Body of pancreas (tissue), 4 donors: Measurements from ENCODE around the gene ATG10. TPM values are rescaled to one million over a fixed set of nuclear protein-coding genes. Genes with fewer than 3 reads are reported as not detected.
"Not testable (repeated sequence)": the region's sequence is repeated elsewhere in the genome, so short reads cannot be mapped to it uniquely, and the experiment has no call there.

Experiments used
- ATAC-seq: fragments of 150-250 bp; one replicate; pipeline ENCODE4 v1.9.1; 2016
- DNase-seq, 4 donors: peaks; one replicate each; pipeline ENCODE4 v3.0.0-alpha.2; 2019
- H3K27ac ChIP-seq, 4 donors: fragments of 200-600 bp; sonication (generic); 1 replicate in 3 of 4; 2 replicates in 1 of 4; pipeline versions ENCODE4 v1.5.1 to v1.6.1; 2016 to 2019; ENCODE audit warnings: mild to moderate bottlenecking in 1 of 4, mixed read lengths in 1 of 4, moderate library complexity in 1 of 4
- H3K27me3 ChIP-seq, 2 donors: fragments of 200-600 bp; sonication (generic); one replicate each; pipeline ENCODE4 v1.6.0; 2016; ENCODE audit warnings: mild to moderate bottlenecking in 1 of 2
- H3K36me3 ChIP-seq, 2 donors: fragments of 200-600 bp; sonication (generic); replicated peaks in 1 of 2; 2 replicates each; pipeline ENCODE4 v1.5.1; 2016; ENCODE audit warnings: low read depth in 2 of 2; ENCODE audit not compliant: insufficient read depth in 1 of 2
- H3K4me1 ChIP-seq: fragments of 200-600 bp; sonication (generic); one replicate; pipeline ENCODE4 v1.6.0; 2016
- H3K4me3 ChIP-seq, 2 donors: fragments of 200-600 bp; sonication (generic); 1 replicate in 1 of 2; 2 replicates in 1 of 2; pipeline ENCODE4 v1.5.1; 2016 to 2019
- H3K9me3 ChIP-seq, 3 donors: fragments of 200-600 bp; sonication (generic); 1 replicate in 2 of 3; 2 replicates in 1 of 3; pipeline ENCODE4 v1.5.1; 2016
- POLR2A ChIP-seq, 3 donors: fragments of 450-650 bp; IDR thresholded peaks; one replicate each; pipeline ENCODE4 v1.6.1; 2016; ENCODE audit warnings: antibody characterized with exemption in 3 of 3, mild to moderate bottlenecking in 2 of 3
- WGBS, 2 donors: methylation state at CpG; one replicate each; pipeline ENCODE4 v1.1.5; 2017; 5-methylcytosine and 5-hydroxymethylcytosine counted together
- intact Hi-C: fragments of 100-400 bp; cut with DNase I; formaldehyde crosslinking; loops from one replicate; pipeline ENCODE4 v1.15.1; 2023
- total RNA-seq, 2 donors: library from RNA; depleted of rRNA; stranded (reverse); fragments of >200 nt; gene quantifications; one replicate each; pipeline ENCODE4 v1.1.0, GENCODE V29; 2016
- TF ChIP-seq, protein P1 (sequence below), 7 experiments: fragments of 450-650 bp in 4 of 7; fragments of 200-600 bp in 3 of 7; sonication (generic) in 3 of 7; IDR thresholded peaks; one replicate each; pipeline ENCODE4 v1.5.1; 2016 to 2019; ENCODE audit warnings: antibody characterized with exemption in 7 of 7

ATG10 gene
- total RNA-seq, 2 donors from 2014 or later, result 2.9 to 4.6 TPM

DNA sequence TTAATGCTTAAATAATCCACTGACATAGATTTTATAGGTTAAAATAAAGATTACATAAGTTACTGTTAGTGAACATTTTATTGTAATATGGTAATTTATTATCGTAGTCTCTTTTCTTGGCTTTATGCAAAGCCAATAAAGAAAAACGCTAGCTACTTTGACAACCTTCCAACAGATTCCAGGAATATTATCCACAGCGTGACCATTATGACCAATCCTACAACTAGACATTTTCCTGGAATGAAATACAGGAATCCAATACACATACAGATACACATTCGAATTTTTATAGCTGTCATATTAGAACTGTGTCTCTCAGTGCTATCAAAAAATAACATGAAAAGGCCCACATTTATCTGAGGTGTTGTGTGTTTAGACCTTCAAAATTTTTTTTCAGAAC is 293.2 kb downstream of the ATG10 start:
- H3K9me3 ChIP-seq, result no peaks in the 10 kb centered on the region
- WGBS, 2 donors, result 55 to 72% methylated on average over 4 of the region's 4 CpGs
- DNase-seq (no peak), ATAC-seq (no peak)
- intact Hi-C loops, result no loop called here
- no peak for TF ChIP-seq POLR2A (IDR thresholded peaks at IDR 0.05)
- TF ChIP-seq, protein P1, sequence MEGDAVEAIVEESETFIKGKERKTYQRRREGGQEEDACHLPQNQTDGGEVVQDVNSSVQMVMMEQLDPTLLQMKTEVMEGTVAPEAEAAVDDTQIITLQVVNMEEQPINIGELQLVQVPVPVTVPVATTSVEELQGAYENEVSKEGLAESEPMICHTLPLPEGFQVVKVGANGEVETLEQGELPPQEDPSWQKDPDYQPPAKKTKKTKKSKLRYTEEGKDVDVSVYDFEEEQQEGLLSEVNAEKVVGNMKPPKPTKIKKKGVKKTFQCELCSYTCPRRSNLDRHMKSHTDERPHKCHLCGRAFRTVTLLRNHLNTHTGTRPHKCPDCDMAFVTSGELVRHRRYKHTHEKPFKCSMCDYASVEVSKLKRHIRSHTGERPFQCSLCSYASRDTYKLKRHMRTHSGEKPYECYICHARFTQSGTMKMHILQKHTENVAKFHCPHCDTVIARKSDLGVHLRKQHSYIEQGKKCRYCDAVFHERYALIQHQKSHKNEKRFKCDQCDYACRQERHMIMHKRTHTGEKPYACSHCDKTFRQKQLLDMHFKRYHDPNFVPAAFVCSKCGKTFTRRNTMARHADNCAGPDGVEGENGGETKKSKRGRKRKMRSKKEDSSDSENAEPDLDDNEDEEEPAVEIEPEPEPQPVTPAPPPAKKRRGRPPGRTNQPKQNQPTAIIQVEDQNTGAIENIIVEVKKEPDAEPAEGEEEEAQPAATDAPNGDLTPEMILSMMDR (IDR thresholded peaks at IDR 0.05), result no peak
- no peaks in the 10 kb centered on the region for H3K36me3 ChIP-seq
- no peaks in the 10 kb centered on the region for H3K4me1 ChIP-seq
- no peak overlapping the region for H3K27ac ChIP-seq
- H3K4me3 ChIP-seq, result no peak overlapping the region
- H3K27me3 ChIP-seq, result no peaks in the 10 kb centered on the region

DNA sequence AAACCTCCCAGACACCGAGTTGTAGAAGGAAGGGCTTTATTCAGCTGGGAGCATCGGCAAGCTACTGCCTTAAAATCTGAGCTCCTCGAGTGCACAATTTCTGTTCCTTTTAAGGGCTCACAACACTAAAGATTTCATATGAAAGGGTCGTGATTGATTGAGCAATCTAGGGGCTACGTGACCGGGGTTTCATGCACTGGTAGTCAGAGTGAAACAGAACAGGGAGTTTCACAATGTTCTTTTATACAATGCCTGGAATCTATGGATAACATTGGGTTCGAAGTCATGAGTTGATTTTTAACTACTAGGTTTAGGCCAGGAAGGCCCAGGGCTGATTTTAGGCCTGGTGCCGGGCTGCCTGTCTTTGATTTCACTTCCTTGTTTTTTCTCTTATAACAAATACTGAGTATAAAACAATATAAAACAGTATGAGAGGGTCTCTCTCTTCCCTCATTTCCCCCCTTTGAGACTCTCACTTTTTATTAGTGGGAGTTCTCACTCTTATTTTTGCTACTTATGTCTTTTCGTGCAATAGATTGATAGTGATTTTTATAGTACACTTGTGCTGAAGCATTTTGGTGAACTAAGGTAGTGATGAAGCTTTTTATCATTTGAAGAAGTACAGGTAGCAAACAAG is 295.6 kb downstream of the ATG10 start:
- ATAC-seq, H3K4me1 ChIP-seq, H3K36me3 ChIP-seq, H3K9me3 ChIP-seq, intact Hi-C loops, H3K27me3 ChIP-seq, DNase-seq, H3K27ac ChIP-seq, H3K4me3 ChIP-seq: not testable (repeated sequence)
- WGBS, 2 donors, result 89 to 99% methylated on average over 8 to 9 of the region's 9 CpGs

DNA sequence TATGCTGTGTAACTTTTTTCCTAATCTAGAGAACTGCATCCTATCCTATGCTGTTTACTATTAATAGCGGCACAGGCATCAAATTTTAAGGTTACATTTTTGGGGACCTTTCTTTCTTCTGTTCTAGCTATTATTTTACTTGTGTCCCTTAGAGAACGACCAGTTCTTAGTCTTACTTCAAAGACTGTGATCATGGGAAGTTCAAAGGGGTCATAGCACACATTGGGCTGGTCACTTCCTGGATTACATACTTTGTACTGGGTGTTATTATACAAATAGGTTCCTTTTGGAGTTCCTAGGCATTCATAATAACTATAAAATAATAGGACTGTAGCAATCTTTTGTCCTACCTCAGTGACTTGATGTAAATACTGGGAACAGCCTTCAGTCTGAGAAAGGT is 297.5 kb downstream of the ATG10 start:
- H3K27me3 ChIP-seq, H3K27ac ChIP-seq, H3K4me3 ChIP-seq, DNase-seq, H3K9me3 ChIP-seq, intact Hi-C loops, H3K36me3 ChIP-seq, ATAC-seq, H3K4me1 ChIP-seq: not testable (repeated sequence)
- 89 to 95% methylated on average over 2 of the region's 2 CpGs for WGBS, 2 donors

DNA sequence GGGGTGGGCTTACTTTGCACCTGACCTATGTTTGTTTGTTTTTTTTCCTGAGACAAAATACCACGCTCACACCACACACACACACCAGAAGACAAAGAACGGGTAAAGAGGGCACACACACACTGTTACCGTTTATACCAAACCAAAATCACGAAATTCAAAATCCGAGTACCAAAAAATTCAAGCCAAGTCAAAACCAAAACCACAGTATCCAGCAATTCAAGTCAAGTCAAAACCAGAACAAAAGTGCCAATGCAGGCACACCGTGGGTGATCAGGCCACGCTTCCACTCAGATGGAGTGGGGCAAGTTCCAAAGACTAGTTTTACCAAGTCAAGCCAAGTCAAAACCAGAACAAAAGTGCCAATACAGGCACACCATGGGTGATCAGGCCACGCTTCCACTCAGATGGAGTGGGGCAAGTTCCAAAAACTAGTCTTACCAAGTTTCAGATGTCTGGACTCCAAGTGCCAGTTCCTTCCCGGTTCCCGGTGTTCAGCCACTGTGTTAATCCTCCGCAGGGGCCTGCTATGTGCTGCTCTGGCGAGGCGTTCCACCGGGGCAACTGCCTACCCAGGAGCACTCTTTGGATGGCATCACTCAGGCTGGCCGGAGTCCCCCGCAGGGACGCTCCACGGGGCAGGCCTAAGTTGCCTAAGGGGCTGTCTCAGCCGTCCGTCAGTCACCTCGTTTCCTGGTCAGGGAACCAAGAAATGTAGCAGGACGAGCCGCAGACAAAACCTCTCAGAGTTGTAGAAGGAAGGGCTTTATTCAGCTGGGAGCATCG is 300.9 kb downstream of the ATG10 start:
- DNase-seq, H3K9me3 ChIP-seq, H3K27ac ChIP-seq, ATAC-seq, H3K4me3 ChIP-seq, intact Hi-C loops, H3K27me3 ChIP-seq: not testable (repeated sequence)
- 88 to 90% methylated on average over 20 to 24 of the region's 24 CpGs for WGBS, 2 donors
- Histone ChIP-seq H3K36me3 (peaks cover 11 to 12% of the 10 kb centered on the region in 2 donors), H3K4me1 (peaks cover 15% of the 10 kb centered on the region)

DNA sequence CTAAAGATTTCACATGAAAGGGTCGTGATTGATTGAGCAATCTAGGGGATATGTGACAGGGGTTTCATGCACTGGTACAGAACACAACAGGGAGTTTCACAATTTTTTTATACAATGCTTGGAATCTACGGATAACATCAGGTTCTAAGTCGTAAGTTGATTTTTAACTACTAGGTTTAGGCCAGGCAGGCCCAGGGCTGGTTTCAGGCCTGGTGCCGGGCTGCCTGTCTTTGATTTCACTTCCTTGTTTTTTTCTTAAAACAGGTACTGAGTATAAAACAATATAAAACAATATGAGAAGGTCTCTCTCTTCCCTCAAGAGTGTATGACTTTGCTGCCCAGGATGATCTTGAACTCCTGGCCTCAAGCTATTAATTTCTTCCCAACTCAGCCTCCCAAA is 301.6 kb downstream of the ATG10 start:
- peaks cover 11 to 12% of the 10 kb centered on the region in 2 donors for H3K36me3 ChIP-seq
- intact Hi-C loops, H3K4me3 ChIP-seq, H3K9me3 ChIP-seq, H3K27ac ChIP-seq, DNase-seq, ATAC-seq, H3K27me3 ChIP-seq: not testable (repeated sequence)
- peaks cover 15% of the 10 kb centered on the region for H3K4me1 ChIP-seq
- WGBS, 2 donors, result 77 to 89% methylated on average over 4 of the region's 4 CpGs

DNA sequence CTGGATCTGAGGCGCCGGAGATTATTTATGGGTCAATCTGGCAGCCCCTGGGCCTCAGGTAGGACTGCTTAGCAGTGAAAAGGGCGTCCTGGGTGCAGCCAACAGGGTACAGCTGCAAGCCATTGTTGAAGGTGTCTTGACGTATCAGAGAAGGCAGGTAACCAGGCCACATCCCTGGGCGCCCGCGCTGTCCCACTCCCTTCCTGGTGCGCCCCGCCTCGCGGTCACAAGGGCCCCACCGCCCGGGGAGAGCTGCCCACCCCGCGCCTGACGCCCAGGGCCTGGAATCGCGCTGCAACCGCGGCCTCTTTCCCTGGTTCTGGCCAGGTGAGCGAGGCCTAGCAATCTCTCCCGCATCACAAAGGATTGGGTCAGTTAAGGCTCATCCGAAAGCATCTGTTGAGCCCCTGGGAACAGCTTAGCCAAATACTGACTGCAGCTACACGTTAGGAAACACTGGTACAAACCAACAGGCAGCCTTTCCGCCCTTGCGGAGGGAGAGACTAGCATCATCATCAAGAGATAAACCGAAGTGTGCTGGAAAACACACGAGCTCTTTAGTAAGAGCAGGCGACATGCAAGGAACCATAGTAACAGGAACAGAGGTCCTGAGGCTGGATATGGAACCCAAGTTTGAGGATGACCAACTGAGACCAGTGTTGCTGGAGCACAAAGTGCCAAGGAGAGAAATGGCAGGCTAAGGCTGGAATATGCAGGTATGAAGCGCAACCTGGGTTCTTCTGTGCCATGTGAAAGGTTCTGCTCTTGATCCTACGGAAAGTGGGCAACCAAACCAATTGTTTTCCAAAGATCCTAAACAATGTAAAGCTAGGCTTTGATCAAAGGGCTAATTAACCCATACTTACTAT is 302.8 kb downstream of the ATG10 start:
- TF ChIP-seq, protein P1 (IDR thresholded peaks at IDR 0.05), result no peak
- TF ChIP-seq POLR2A (IDR thresholded peaks at IDR 0.05), result no peak
- no peaks in the 10 kb centered on the region for H3K27me3 ChIP-seq
- peaks cover 23% of the 10 kb centered on the region for H3K4me1 ChIP-seq
- DNase-seq (no peak), ATAC-seq (no peak)
- 85 to 89% methylated on average over 15 to 31 of the region's 31 CpGs for WGBS, 2 donors
- no peak overlapping the region for H3K4me3 ChIP-seq
- no peak overlapping the region for H3K27ac ChIP-seq
- intact Hi-C loops, result no loop called here
- H3K36me3 ChIP-seq, result peaks cover 11 to 12% of the 10 kb centered on the region in 2 donors
- H3K9me3 ChIP-seq, result no peaks in the 10 kb centered on the region
